Measurements from ENCODE around the gene MRPS21.

GRCh38 chr1:150332651-150333290, 39.1 kb downstream of the MRPS21 start:
- TF ChIP-seq CTCF (IDR thresholded peaks at IDR 0.05), result no peak
- TF ChIP-seq POLR2A (IDR thresholded peaks at IDR 0.05), result no peak
